IMR-90 (cell line): ENCODE results near the gene COLQ. TPM values are rescaled to one million over a fixed set of nuclear protein-coding genes. Genes with fewer than 3 reads are reported as not detected.

Experiments used
- ATAC-seq: fragments of 200-7000 bp; cut with Tn5 transposase; 2 replicates; pipeline ENCODE4 v1.9.1; 2020; ENCODE audit warnings: low read depth, mild to moderate bottlenecking, moderate library complexity
- BruUV-seq: library from RNA; stranded (reverse); fragments of 400-500 nt; replicated peaks from 2 replicates; lab custom pipeline; 2021; lab: Mats Ljungman, UMichigan
- CTCF ChIA-PET: fragments of 300-600 bp; formaldehyde crosslinking; extraction: SDS; loops from one replicate; lab custom pipeline; 2021; ENCODE audit warnings: antibody characterized with exemption; lab: Yijun Ruan, JAX
- POLR2A ChIA-PET: fragments of 300-600 bp; sonication (Branson Sonifier 250); formaldehyde crosslinking; loops from one replicate; lab custom pipeline; 2022; ENCODE audit warnings: antibody characterized with exemption; ENCODE audit not compliant: unreplicated experiment; lab: Charles Lee
- DNase-seq: peaks from one replicate; pipeline ENCODE4 v3.0.0; 2013
- H2AFZ ChIP-seq: replicated peaks from 2 replicates; pipeline ENCODE3; 2013; ENCODE audit warnings: low read length, mild to moderate bottlenecking; ENCODE audit not compliant: poor library complexity
- H2AK5ac ChIP-seq: 2 replicates; pipeline ENCODE4 v1.6.1; 2013; ENCODE audit warnings: low read depth, low read length, inconsistent platforms
- H2AK9ac ChIP-seq: replicated peaks from 2 replicates; pipeline ENCODE3; 2013; ENCODE audit warnings: mild to moderate bottlenecking, low read depth, low read length, moderate library complexity; ENCODE audit not compliant: poor library complexity
- H2BK120ac ChIP-seq: 2 replicates; pipeline ENCODE4 v1.6.1; 2013; ENCODE audit warnings: low read depth, low read length, inconsistent platforms
- H2BK15ac ChIP-seq: 3 replicates; pipeline ENCODE4 v1.6.1; 2013; ENCODE audit warnings: low read depth, low read length, inconsistent platforms
- H2BK20ac ChIP-seq: 2 replicates; pipeline ENCODE4 v1.6.1; 2013; ENCODE audit warnings: low read depth, mild to moderate bottlenecking, inconsistent platforms, low read length, moderate library complexity
- H2BK5ac ChIP-seq: 2 replicates; pipeline ENCODE4 v1.6.1; 2013; ENCODE audit warnings: mild to moderate bottlenecking, low read depth, low read length, inconsistent platforms; ENCODE audit not compliant: poor library complexity, severe bottlenecking
- H3K14ac ChIP-seq: replicated peaks from 2 replicates; pipeline ENCODE4 v1.6.1; 2013; ENCODE audit warnings: low read depth, low read length, inconsistent platforms
- H3K18ac ChIP-seq: 2 replicates; pipeline ENCODE4 v1.6.1; 2013; ENCODE audit warnings: low read depth, low read length, control low read depth
- H3K23ac ChIP-seq: 2 replicates; pipeline ENCODE4 v1.6.1; 2013; ENCODE audit warnings: low read depth, low read length, inconsistent platforms
- H3K27ac ChIP-seq: 2 replicates; pipeline ENCODE4 v1.5.1; 2013; ENCODE audit warnings: mild to moderate bottlenecking, control low read depth, low read length; ENCODE audit not compliant: insufficient read depth
- H3K27me3 ChIP-seq: 2 replicates; pipeline ENCODE4 v1.6.1; 2013; ENCODE audit warnings: low read length; ENCODE audit not compliant: control insufficient read depth, insufficient read depth
- H3K36me3 ChIP-seq: 2 replicates; pipeline ENCODE4 v1.6.1; 2013; ENCODE audit warnings: low read length, mixed read lengths; ENCODE audit not compliant: control insufficient read depth, insufficient read depth
- H3K4ac ChIP-seq: 2 replicates; pipeline ENCODE4 v1.6.1; 2013; ENCODE audit warnings: low read depth, low read length, inconsistent platforms
- H3K4me1 ChIP-seq: 2 replicates; pipeline ENCODE4 v1.6.1; 2013; ENCODE audit warnings: low read length, mixed read lengths; ENCODE audit not compliant: control insufficient read depth, insufficient read depth
- H3K4me2 ChIP-seq: 2 replicates; pipeline ENCODE4 v1.6.1; 2013; ENCODE audit warnings: low read depth, mild to moderate bottlenecking, control low read depth, low read length, moderate library complexity
- H3K4me3 ChIP-seq: 2 replicates; pipeline ENCODE4 v1.5.1; 2013; ENCODE audit warnings: low read depth, mild to moderate bottlenecking, control low read depth, low read length, moderate library complexity; ENCODE audit not compliant: insufficient read depth
- H3K56ac ChIP-seq: 2 replicates; pipeline ENCODE4 v1.6.1; 2013; ENCODE audit warnings: low read length, inconsistent platforms; ENCODE audit not compliant: insufficient read depth; ENCODE audit errors: extremely low read depth
- H3K79me1 ChIP-seq, 2 experiments: 2 replicates each; pipeline ENCODE4 v1.6.1; 2013; ENCODE audit warnings: low read length in 2 of 2, inconsistent platforms in 1 of 2, low read depth in 1 of 2
- H3K9ac ChIP-seq: 2 replicates; pipeline ENCODE4 v1.6.1; 2013; ENCODE audit warnings: low read depth, low read length, control low read depth
- H3K9me1 ChIP-seq: 2 replicates; pipeline ENCODE4 v1.6.1; 2013; ENCODE audit warnings: low read length, inconsistent platforms; ENCODE audit not compliant: insufficient read depth
- H3K9me3 ChIP-seq: 2 replicates; pipeline ENCODE4 v1.6.1; 2013; ENCODE audit warnings: low read length; ENCODE audit not compliant: control insufficient read depth, insufficient read depth
- H4K20me1 ChIP-seq: 2 replicates; pipeline ENCODE4 v1.6.1; 2013; ENCODE audit warnings: low read length, inconsistent platforms; ENCODE audit not compliant: insufficient read depth
- H4K5ac ChIP-seq: 2 replicates; pipeline ENCODE4 v1.6.1; 2013; ENCODE audit warnings: mild to moderate bottlenecking, low read depth, low read length, control low read depth
- H4K8ac ChIP-seq, 2 experiments: 2 replicates each; pipeline ENCODE4 v1.6.1; 2013; ENCODE audit warnings: low read depth in 2 of 2, low read length in 2 of 2, control low read depth in 1 of 2, inconsistent platforms in 1 of 2
- H4K91ac ChIP-seq: 2 replicates; pipeline ENCODE4 v1.6.1; 2013; ENCODE audit warnings: low read depth, low read length, inconsistent platforms; ENCODE audit not compliant: insufficient read depth
- BHLHE40 ChIP-seq: fragments of 150-350 bp; IDR thresholded peaks from 2 replicates; pipeline ENCODE4 v1.6.1; 2016; ENCODE audit warnings: mild to moderate bottlenecking, low read depth, low read length
- FOS ChIP-seq: fragments of 150-350 bp; IDR thresholded peaks from 2 replicates; pipeline ENCODE4 v1.6.1; 2016; ENCODE audit warnings: low read depth, low read length
- MAFK ChIP-seq: IDR thresholded peaks from 2 replicates; pipeline ENCODE4 v1.6.1; 2012; ENCODE audit warnings: low read depth, low read length, improper control_type of control experiment
- MAZ ChIP-seq: IDR thresholded peaks from 2 replicates; pipeline ENCODE4 v1.6.1; 2012; ENCODE audit warnings: low read depth, mild to moderate bottlenecking, low read length, improper control_type of control experiment, moderate library complexity, borderline replicate concordance
- MXI1 ChIP-seq: IDR thresholded peaks from 2 replicates; pipeline ENCODE4 v1.6.1; 2012; ENCODE audit warnings: low read depth, mild to moderate bottlenecking, low read length, moderate library complexity, borderline replicate concordance
- NFE2L2 ChIP-seq: fragments of 150-350 bp; IDR thresholded peaks from 2 replicates; pipeline ENCODE4 v1.6.1; 2016; ENCODE audit warnings: low read depth, mild to moderate bottlenecking, low read length
- POLR2A ChIP-seq: IDR thresholded peaks from 2 replicates; pipeline ENCODE4 v1.6.1; 2012; ENCODE audit warnings: mild to moderate bottlenecking, low read depth, low read length
- RAD21 ChIP-seq: IDR thresholded peaks from 2 replicates; pipeline ENCODE4 v1.6.1; 2012; ENCODE audit warnings: low read length, improper control_type of control experiment
- RCOR1 ChIP-seq: IDR thresholded peaks from 2 replicates; pipeline ENCODE4 v1.6.1; 2012; ENCODE audit warnings: mild to moderate bottlenecking, low read length, improper control_type of control experiment; ENCODE audit not compliant: insufficient replicate concordance
- SMC3 ChIP-seq: fragments of 150-350 bp; IDR thresholded peaks from 2 replicates; pipeline ENCODE4 v1.6.1; 2016; ENCODE audit warnings: low read depth, mild to moderate bottlenecking, antibody characterized with exemption, low read length, moderate library complexity
- WGBS, 2 experiments: methylation state at CpG; one replicate each; pipeline versions ENCODE4 v1.1.5 to v1.1.7; 2013; ENCODE audit warnings: missing lambda C conversion rate in 2 of 2; ENCODE audit not compliant: insufficient read length in 1 of 2; ENCODE audit errors: extremely low coverage in 2 of 2; 5-methylcytosine and 5-hydroxymethylcytosine counted together
- dilution Hi-C: fragments of 300-500 bp; cut with HindIII; formaldehyde crosslinking; loops from one replicate; pipeline ENCODE4 v1.14.3; 2018; ENCODE audit warnings: low sequenced_read_pairs; ENCODE audit not compliant: unreplicated experiment
- in situ Hi-C: fragments of 300-500 bp; cut with MboI; formaldehyde crosslinking; loops from 3 replicates; pipeline ENCODE4 v1.14.3; 2019; ENCODE audit warnings: low sequenced_read_pairs, inconsistent platforms, mixed read lengths
- intact Hi-C: fragments of 100-400 bp; cut with micrococcal nuclease; formaldehyde crosslinking; loops from 2 replicates; pipeline ENCODE4 v1.10.0; 2022
- polyA plus RNA-seq, 3 experiments: library from polyadenylated mRNA; depleted of rRNA; stranded (reverse); fragments of >200 nt; gene quantifications; 2 replicates each; pipeline ENCODE4 v1.2.3, GENCODE V29; 2012; ENCODE audit warnings: low replicate concordance in 1 of 3
- total RNA-seq: library from RNA; depleted of rRNA; stranded (reverse); fragments of >200 nt; gene quantifications from 2 replicates; pipeline ENCODE4 v1.2.3, GENCODE V29; 2012
- TF ChIP-seq, protein P1 (sequence below): conservative IDR thresholded peaks from 2 replicates; pipeline ENCODE4 v1.5.1; 2012; ENCODE audit warnings: mild to moderate bottlenecking, low read depth, low read length, improper control_type of control experiment
- TF ChIP-seq, protein P2 (sequence below): fragments of 150-350 bp; IDR thresholded peaks from 2 replicates; pipeline ENCODE4 v1.6.1; 2017; ENCODE audit warnings: mild to moderate bottlenecking, antibody characterized with exemption, low read length, low read depth
- TF ChIP-seq, protein P3 (sequence below): fragments of 150-350 bp; IDR thresholded peaks from 2 replicates; pipeline ENCODE4 v1.6.1; 2016; ENCODE audit warnings: low read depth, mild to moderate bottlenecking, low read length, moderate library complexity, borderline replicate concordance

The COLQ gene
- total and polyA plus RNA-seq, 2 of the 4 experiments (the other 2 are of a cell fraction): 0.18 to 0.65 TPM

DNA sequence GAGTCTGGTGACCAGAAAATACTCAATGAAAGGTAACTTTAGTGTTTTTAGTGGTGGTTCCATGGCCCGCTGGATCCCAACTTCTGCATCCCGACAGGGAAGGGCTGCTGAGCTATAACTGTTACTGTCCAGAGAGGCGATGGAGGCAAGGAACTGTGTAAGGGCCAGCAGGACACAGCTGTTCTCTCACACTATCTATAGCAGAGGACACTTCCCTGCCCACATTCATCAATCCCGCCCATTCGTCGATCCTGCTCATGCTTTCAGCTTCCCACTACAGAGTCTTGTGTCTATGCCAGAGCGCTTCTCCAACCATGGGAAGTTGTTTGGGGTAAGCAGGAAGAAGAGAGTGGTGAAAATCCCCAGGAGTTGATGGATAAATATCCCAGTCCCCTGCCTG, 8.4 kb downstream of the COLQ start:
- Histone ChIP-seq H3K79me1 (no peaks in the 10 kb centered on the region), H2BK15ac (no peak overlapping the region), H4K20me1 (no peaks in the 10 kb centered on the region), H3K4me2 (no peak overlapping the region), H3K4me1 (no peaks in the 10 kb centered on the region), H3K4ac (no peak overlapping the region), H3K9me1 (0 out of 2 replicates have a peak, but pooled peaks cover 3% of the 10 kb centered on the region), H2BK120ac (no peak overlapping the region), H3K4me3 (no peak overlapping the region), H3K9ac (no peak overlapping the region), H3K27me3 (peaks cover 2% of the 10 kb centered on the region), H3K36me3 (no peaks in the 10 kb centered on the region), H2BK20ac (no peak overlapping the region), H2AK5ac (no peak overlapping the region), H4K8ac (no peak overlapping the region), H3K56ac (no peak overlapping the region), H3K23ac (no peak overlapping the region), H4K5ac (no peak overlapping the region), H3K14ac (no peak overlapping the region), H2BK5ac (no peak overlapping the region), H3K9me3 (no peaks in the 10 kb centered on the region), H3K27ac (no peak overlapping the region), H3K18ac (no peak overlapping the region), H2AK9ac (no peak overlapping the region), H2AFZ (no peak overlapping the region), H4K91ac (no peak overlapping the region)
- DNase-seq: no peak
- ATAC-seq: no peak
- CTCF ChIA-PET: no interaction called here
- BruUV-seq: no TSS peak
- intact Hi-C loops (no loop called here), dilution Hi-C loops (no loop called here), in situ Hi-C loops (no loop called here)
- WGBS, 2 experiments: no CpG with 5 or more reads among the region's 7 CpGs
- TF ChIP-seq BHLHE40 (no peak), RAD21 (no peak), SMC3 (no peak), MXI1 (no peak), NFE2L2 (no peak), POLR2A (no peak), MAFK (no peak), MAZ (no peak), FOS (no peak), RCOR1 (no peak)
- TF ChIP-seq, protein P1, sequence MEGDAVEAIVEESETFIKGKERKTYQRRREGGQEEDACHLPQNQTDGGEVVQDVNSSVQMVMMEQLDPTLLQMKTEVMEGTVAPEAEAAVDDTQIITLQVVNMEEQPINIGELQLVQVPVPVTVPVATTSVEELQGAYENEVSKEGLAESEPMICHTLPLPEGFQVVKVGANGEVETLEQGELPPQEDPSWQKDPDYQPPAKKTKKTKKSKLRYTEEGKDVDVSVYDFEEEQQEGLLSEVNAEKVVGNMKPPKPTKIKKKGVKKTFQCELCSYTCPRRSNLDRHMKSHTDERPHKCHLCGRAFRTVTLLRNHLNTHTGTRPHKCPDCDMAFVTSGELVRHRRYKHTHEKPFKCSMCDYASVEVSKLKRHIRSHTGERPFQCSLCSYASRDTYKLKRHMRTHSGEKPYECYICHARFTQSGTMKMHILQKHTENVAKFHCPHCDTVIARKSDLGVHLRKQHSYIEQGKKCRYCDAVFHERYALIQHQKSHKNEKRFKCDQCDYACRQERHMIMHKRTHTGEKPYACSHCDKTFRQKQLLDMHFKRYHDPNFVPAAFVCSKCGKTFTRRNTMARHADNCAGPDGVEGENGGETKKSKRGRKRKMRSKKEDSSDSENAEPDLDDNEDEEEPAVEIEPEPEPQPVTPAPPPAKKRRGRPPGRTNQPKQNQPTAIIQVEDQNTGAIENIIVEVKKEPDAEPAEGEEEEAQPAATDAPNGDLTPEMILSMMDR: no peak
- TF ChIP-seq, protein P2, sequence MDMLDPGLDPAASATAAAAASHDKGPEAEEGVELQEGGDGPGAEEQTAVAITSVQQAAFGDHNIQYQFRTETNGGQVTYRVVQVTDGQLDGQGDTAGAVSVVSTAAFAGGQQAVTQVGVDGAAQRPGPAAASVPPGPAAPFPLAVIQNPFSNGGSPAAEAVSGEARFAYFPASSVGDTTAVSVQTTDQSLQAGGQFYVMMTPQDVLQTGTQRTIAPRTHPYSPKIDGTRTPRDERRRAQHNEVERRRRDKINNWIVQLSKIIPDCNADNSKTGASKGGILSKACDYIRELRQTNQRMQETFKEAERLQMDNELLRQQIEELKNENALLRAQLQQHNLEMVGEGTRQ: no peak
- TF ChIP-seq, protein P3, sequence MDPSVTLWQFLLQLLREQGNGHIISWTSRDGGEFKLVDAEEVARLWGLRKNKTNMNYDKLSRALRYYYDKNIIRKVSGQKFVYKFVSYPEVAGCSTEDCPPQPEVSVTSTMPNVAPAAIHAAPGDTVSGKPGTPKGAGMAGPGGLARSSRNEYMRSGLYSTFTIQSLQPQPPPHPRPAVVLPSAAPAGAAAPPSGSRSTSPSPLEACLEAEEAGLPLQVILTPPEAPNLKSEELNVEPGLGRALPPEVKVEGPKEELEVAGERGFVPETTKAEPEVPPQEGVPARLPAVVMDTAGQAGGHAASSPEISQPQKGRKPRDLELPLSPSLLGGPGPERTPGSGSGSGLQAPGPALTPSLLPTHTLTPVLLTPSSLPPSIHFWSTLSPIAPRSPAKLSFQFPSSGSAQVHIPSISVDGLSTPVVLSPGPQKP: no peak
- POLR2A ChIA-PET: no interaction called here
